ENCODE measurements around the gene PLPPR2.

- TF ChIP-seq CTCF (IDR thresholded peaks at IDR 0.05) (no peak), ZFX (IDR thresholded peaks at IDR 0.05; ENCODE audit: borderline replicate concordance) (no peak)
Measured at GRCh38 chr19:11325544-11325943, 29.7 kb upstream of the PLPPR2 start.

Data from 22Rv1 (cell line).